KMS-11 (cell line): Measurements from ENCODE around the gene BZW2.

Experiments
- H2AFZ ChIP-seq: fragments of 200-600 bp; sonication (generic); 2 replicates; pipeline ENCODE4 v1.6.1; 2016; ENCODE audit warnings: antibody characterized with exemption, mixed run types, low read depth
- H3K27ac ChIP-seq: fragments of 200-600 bp; sonication (generic); 2 replicates; pipeline ENCODE4 v1.6.1; 2016; ENCODE audit warnings: mild to moderate bottlenecking, mixed run types
- H3K27me3 ChIP-seq: fragments of 200-600 bp; sonication (generic); 2 replicates; pipeline ENCODE4 v1.6.1; 2017; ENCODE audit warnings: mild to moderate bottlenecking, low read depth, mixed run types, moderate library complexity; ENCODE audit not compliant: insufficient read depth
- H3K36me3 ChIP-seq: fragments of 200-600 bp; sonication (generic); 2 replicates; pipeline ENCODE4 v1.6.1; 2017; ENCODE audit warnings: mild to moderate bottlenecking, mixed run types; ENCODE audit not compliant: insufficient read depth
- H3K4me1 ChIP-seq: fragments of 200-600 bp; sonication (generic); 2 replicates; pipeline ENCODE4 v1.6.1; 2016; ENCODE audit warnings: mild to moderate bottlenecking, low read depth, mixed run types; ENCODE audit not compliant: poor library complexity, severe bottlenecking
- H3K4me2 ChIP-seq: fragments of 200-600 bp; sonication (generic); 2 replicates; pipeline ENCODE4 v1.7.0; 2016; ENCODE audit warnings: mild to moderate bottlenecking, mixed run types
- H3K4me3 ChIP-seq: fragments of 200-600 bp; sonication (generic); IDR thresholded peaks from 2 replicates; pipeline ENCODE4 v1.6.1; 2017; ENCODE audit warnings: low read depth, low read length, mixed read lengths; ENCODE audit not compliant: insufficient read depth
- H3K79me2 ChIP-seq: fragments of 200-600 bp; sonication (generic); 2 replicates; pipeline ENCODE4 v1.6.1; 2016; ENCODE audit warnings: low read depth, mixed run types; ENCODE audit not compliant: insufficient read depth
- H3K9ac ChIP-seq: fragments of 200-600 bp; sonication (generic); 2 replicates; pipeline ENCODE4 v1.6.1; 2016; ENCODE audit warnings: mild to moderate bottlenecking, mixed run types
- H4K20me1 ChIP-seq: fragments of 200-600 bp; sonication (generic); 2 replicates; pipeline ENCODE4 v1.6.1; 2016; ENCODE audit warnings: mild to moderate bottlenecking, mixed run types; ENCODE audit not compliant: insufficient read depth
- CTCF ChIP-seq: fragments of 200-600 bp; sonication (generic); conservative IDR thresholded peaks from 2 replicates; pipeline ENCODE4 v1.6.1; 2017; ENCODE audit warnings: low read depth, mild to moderate bottlenecking, antibody characterized with exemption, low read length, moderate library complexity, mixed read lengths

The BZW2 gene

DNA sequence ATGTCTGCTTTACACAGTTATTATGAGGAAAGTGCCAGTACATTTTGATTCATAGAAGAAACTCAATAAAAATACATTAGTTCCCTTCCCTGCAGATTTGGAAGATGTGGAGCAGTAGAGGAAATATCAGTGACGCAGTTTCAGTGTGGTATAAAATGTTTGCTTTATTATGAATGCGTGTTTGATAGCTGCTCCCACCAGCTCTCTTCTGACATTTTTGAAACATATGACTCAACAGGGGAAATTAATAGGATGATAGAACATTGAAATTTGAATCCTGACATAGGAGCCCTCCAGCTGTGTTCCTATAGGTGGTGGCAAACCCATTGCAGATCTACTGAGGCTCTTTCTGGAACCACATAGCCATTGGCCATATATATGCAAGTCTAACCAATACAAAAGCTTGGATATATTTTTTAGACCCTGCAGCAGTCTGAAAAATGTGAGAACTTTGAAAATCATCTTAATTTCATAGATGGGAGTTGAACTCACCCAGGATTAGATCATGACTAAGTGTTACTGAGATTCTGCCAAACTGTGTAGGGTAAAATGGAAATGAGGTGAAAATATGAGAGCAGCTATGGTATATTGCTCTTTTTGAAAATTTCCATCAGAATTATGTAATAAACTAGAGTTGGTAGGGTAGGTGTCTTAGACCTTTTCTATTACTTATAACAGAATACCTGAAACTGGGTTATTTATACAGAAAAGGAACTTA, 47.8 kb downstream of the BZW2 start:
- no peak overlapping the region for H3K27ac ChIP-seq
- H3K36me3 ChIP-seq, result peaks cover 23% of the 10 kb centered on the region; the same call in 1 of the 2 replicates
- H4K20me1 ChIP-seq, result no peaks in the 10 kb centered on the region; the same call in 1 of the 2 replicates
- no peaks in the 10 kb centered on the region for H3K79me2 ChIP-seq
- H3K4me1 ChIP-seq, result no peaks in the 10 kb centered on the region
- H3K27me3 ChIP-seq, result no peaks in the 10 kb centered on the region
- no peak for TF ChIP-seq CTCF
- no peak overlapping the region for H3K4me2 ChIP-seq
- H3K4me3 ChIP-seq, result no peak overlapping the region
- H3K9ac ChIP-seq, result no peak overlapping the region
- no peak overlapping the region for H2AFZ ChIP-seq

- Histone ChIP-seq H3K36me3 (peaks cover 27% of the 10 kb centered on the region; the same call in 1 of the 2 replicates), H3K4me1 (no peaks in the 10 kb centered on the region), H3K4me2 (no peak overlapping the region), H2AFZ (no peak overlapping the region), H3K9ac (no peak overlapping the region), H3K4me3 (no peak overlapping the region), H3K27me3 (no peaks in the 10 kb centered on the region), H3K27ac (no peak overlapping the region), H4K20me1 (no peaks in the 10 kb centered on the region; the same call in 1 of the 2 replicates), H3K79me2 (no peaks in the 10 kb centered on the region)
- no peak for TF ChIP-seq CTCF
Observed at GRCh38 chr7:16694806-16695205, 48.8 kb downstream of the BZW2 start.

DNA sequence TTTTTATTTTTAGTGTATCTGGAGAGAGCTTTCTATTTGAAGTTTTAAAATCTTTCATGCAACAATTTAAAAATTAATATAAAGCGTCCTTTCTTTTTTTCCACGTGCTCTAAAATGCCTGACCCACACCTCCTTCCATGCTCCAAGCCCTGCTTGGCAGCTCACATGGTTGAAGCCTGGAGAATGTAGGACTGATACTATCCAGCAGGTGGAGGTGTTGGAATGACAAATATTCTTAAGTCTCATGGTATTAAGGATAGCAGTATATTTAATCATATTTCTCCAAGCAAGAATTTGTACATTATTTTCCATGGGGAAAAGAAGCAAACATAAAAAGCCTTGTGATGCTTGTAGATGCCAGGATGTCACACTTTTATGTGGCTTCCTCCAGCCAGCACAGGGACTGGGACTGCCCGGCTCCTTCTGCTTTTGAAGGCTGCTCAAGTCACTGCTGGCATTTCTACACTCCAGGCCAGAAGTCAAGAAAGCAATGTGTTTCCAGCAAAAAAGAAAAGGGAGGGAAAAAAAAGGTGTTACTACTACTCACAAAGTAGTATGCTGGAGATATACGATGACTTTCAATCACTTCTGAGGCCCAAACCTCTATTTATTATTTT, 49.7 kb downstream of the BZW2 start:
- TF ChIP-seq CTCF, result peak; percentile 66
- Histone ChIP-seq H3K27ac (no peak overlapping the region), H3K4me3 (no peak overlapping the region), H4K20me1 (no peaks in the 10 kb centered on the region; the same call in 1 of the 2 replicates), H3K4me2 (no peak overlapping the region), H3K27me3 (no peaks in the 10 kb centered on the region), H3K79me2 (no peaks in the 10 kb centered on the region), H3K9ac (no peak overlapping the region), H2AFZ (no peak overlapping the region), H3K36me3 (peaks cover 33% of the 10 kb centered on the region; the same call in 1 of the 2 replicates), H3K4me1 (no peaks in the 10 kb centered on the region)

GRCh38 chr7:16697507-16698199, 51.7 kb downstream of the BZW2 start:
- no peaks in the 10 kb centered on the region for H3K4me1 ChIP-seq
- no peak overlapping the region for H3K9ac ChIP-seq
- no peaks in the 10 kb centered on the region; the same call in 1 of the 2 replicates for H4K20me1 ChIP-seq
- no peak overlapping the region for H3K4me2 ChIP-seq
- no peak overlapping the region for H3K4me3 ChIP-seq
- H3K27ac ChIP-seq, result no peak overlapping the region
- H3K36me3 ChIP-seq, result peaks cover 31% of the 10 kb centered on the region; the same call in 1 of the 2 replicates
- H3K79me2 ChIP-seq, result no peaks in the 10 kb centered on the region
- no peaks in the 10 kb centered on the region for H3K27me3 ChIP-seq
- no peak for TF ChIP-seq CTCF
- no peak overlapping the region for H2AFZ ChIP-seq
